K562 (cell line): ENCODE data around the gene ENDOU.

Source experiments
- ARID4B ChIP-seq: sonication (generic); formaldehyde crosslinking; IDR thresholded peaks from 2 replicates; pipeline ENCODE4 v1.8.0; 2022; ENCODE audit warnings: mild to moderate bottlenecking, missing genetic modification reagents
- CTCF ChIP-seq, 3 experiments: IDR thresholded peaks in 2 of 3; conservative IDR thresholded peaks in 1 of 3; 2 replicates each; pipeline ENCODE4 v1.5.1; 2011 to 2012; ENCODE audit warnings: low read length in 3 of 3, mild to moderate bottlenecking in 3 of 3, control low read depth in 2 of 3, improper control_type of control experiment in 1 of 3, inconsistent platforms in 1 of 3, low read depth in 1 of 3, mixed read lengths in 1 of 3, moderate library complexity in 1 of 3; ENCODE audit not compliant: insufficient read depth in 2 of 3
- ELF1 ChIP-seq: fragments of 200-800 bp; sonication (Bioruptor generic); IDR thresholded peaks from 2 replicates; pipeline ENCODE4 v1.6.1; 2016; ENCODE audit warnings: missing genetic modification characterization, missing compliant biosample characterization
- HMG20A ChIP-seq: fragments of 450-650 bp; formaldehyde crosslinking; conservative IDR thresholded peaks from 2 replicates; pipeline ENCODE4 v1.4.0; 2020; ENCODE audit warnings: mild to moderate bottlenecking, mixed read lengths
- SMARCE1 ChIP-seq: fragments of 450-650 bp; IDR thresholded peaks from 2 replicates; pipeline ENCODE4 v1.7.1; 2016; ENCODE audit warnings: mild to moderate bottlenecking
- TAF1 ChIP-seq: IDR thresholded peaks from 2 replicates; pipeline ENCODE4 v1.6.1; 2011; ENCODE audit warnings: mild to moderate bottlenecking, low read length, moderate library complexity; ENCODE audit not compliant: insufficient read depth, control insufficient read depth, severe bottlenecking; ENCODE audit errors: extremely low read depth
- YY1 ChIP-seq, 3 experiments: IDR thresholded peaks; 2 replicates each; pipeline ENCODE4 v1.6.1; 2011; ENCODE audit warnings: low read length in 2 of 3, mild to moderate bottlenecking in 2 of 3, moderate library complexity in 2 of 3, borderline replicate concordance in 1 of 3, control low read depth in 1 of 3, low read depth in 1 of 3; ENCODE audit not compliant: insufficient read depth in 3 of 3, insufficient replicate concordance in 2 of 3, control insufficient read depth in 1 of 3, insufficient read length in 1 of 3; ENCODE audit errors: extremely low read depth in 1 of 3
- ZBTB34 ChIP-seq: fragments of 250-450 bp; sonication (Bioruptor Pico); IDR thresholded peaks from 2 replicates; pipeline ENCODE4 v1.8.0; 2021; ENCODE audit warnings: mild to moderate bottlenecking, moderate library complexity
- ZNF134 ChIP-seq: fragments of 250-450 bp; sonication (Bioruptor Pico); conservative IDR thresholded peaks from 2 replicates; pipeline ENCODE4 v1.4.0; 2020
- ZNF655 ChIP-seq: fragments of 250-450 bp; sonication (Bioruptor Pico); IDR thresholded peaks from 2 replicates; pipeline ENCODE4 v1.5.0; 2021
- ZNF780A ChIP-seq: fragments of 250-450 bp; sonication (Bioruptor Pico); IDR thresholded peaks from 2 replicates; pipeline ENCODE4 v1.5.0; 2021; ENCODE audit warnings: mild to moderate bottlenecking
- TF ChIP-seq, protein P1 (sequence below): fragments of 450-650 bp; formaldehyde crosslinking; IDR thresholded peaks from 2 replicates; pipeline ENCODE4 v1.4.0; 2020; ENCODE audit warnings: mild to moderate bottlenecking

- TF ChIP-seq ARID4B (CRISPR knock-in tag) (no peak), ZNF780A (CRISPR knock-in tag) (no peak), TAF1 (no peak), YY1 (IDR thresholded peaks at IDR 0.05; ENCODE audit: borderline replicate concordance in 1 of 3, control insufficient read depth in 1 of 3, extremely low read depth in 1 of 3, insufficient read depth in 3 of 3, insufficient read length in 1 of 3, insufficient replicate concordance in 2 of 3, low read depth in 1 of 3, low read length in 2 of 3) (no peak), ZBTB34 (CRISPR knock-in tag) (no peak), CTCF (IDR thresholded peaks at IDR 0.05 in 2 of 3, conservative IDR thresholded peaks at IDR 0.05 in 1 of 3; ENCODE audit: insufficient read depth in 2 of 3, low read depth in 1 of 3, low read length in 3 of 3) (no peak), ELF1 (tag) (no peak), SMARCE1 (no peak), ZNF134 (CRISPR knock-in tag) (no peak), HMG20A (CRISPR knock-in tag) (no peak), ZNF655 (CRISPR knock-in tag) (no peak)
- TF ChIP-seq, protein P1, sequence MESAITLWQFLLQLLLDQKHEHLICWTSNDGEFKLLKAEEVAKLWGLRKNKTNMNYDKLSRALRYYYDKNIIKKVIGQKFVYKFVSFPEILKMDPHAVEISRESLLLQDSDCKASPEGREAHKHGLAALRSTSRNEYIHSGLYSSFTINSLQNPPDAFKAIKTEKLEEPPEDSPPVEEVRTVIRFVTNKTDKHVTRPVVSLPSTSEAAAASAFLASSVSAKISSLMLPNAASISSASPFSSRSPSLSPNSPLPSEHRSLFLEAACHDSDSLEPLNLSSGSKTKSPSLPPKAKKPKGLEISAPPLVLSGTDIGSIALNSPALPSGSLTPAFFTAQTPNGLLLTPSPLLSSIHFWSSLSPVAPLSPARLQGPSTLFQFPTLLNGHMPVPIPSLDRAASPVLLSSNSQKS (CRISPR knock-in tag), result no peak
Measured at GRCh38 chr12:47763481-47764346, 38.4 kb upstream of the ENDOU start.
